Right lobe of liver (tissue), 4 donors: ENCODE measurements around the gene TTLL5.

ENCODE experiments used
- CTCF ChIP-seq, 4 donors: fragments of 200-600 bp in 3 of 4; fragments of 450-650 bp in 1 of 4; IDR thresholded peaks; one replicate each; pipeline versions ENCODE4 v1.5.1 to v1.8.0; 2016 to 2022; ENCODE audit warnings: antibody characterized with exemption in 4 of 4, mild to moderate bottlenecking in 2 of 4
- POLR2A ChIP-seq: fragments of 450-650 bp; IDR thresholded peaks from one replicate; pipeline ENCODE4 v1.6.1; 2017; ENCODE audit warnings: antibody characterized with exemption, mild to moderate bottlenecking
- donor health status: DM: no; HTN: no; CAD: no.
- donor health status: DM: no; HTN: no; CAD: no.
- donor health status: DM: no; HTN: yes; CAD: no.

GRCh38 chr14:75876530-75876929, 215.5 kb downstream of the TTLL5 start:
- TF ChIP-seq POLR2A (no peak), CTCF (IDR thresholded peaks at IDR 0.05) (no peak)
